CD4-positive, alpha-beta T cell (primary cell): Measurements from ENCODE around the gene HIC2. TPM values are rescaled to one million over a fixed set of nuclear protein-coding genes. Genes with fewer than 3 reads are reported as not detected.
"Not testable (repeated sequence)": the region's sequence is repeated elsewhere in the genome, so short reads cannot be mapped to it uniquely, and the experiment has no call there.

Source experiments
- ATAC-seq: fragments of 200-7000 bp; cut with Tn5 transposase; one replicate; pipeline ENCODE4 v1.10.0; 2022; ENCODE audit warnings: mild to moderate bottlenecking; ENCODE audit not compliant: poor library complexity
- CTCF ChIA-PET: fragments of 350-600 bp; sonication (Branson Sonifier 250); formaldehyde crosslinking; loops from one replicate; lab custom pipeline; 2021; ENCODE audit warnings: antibody characterized with exemption, inconsistent platforms; lab: Charles Lee
- POLR2A ChIA-PET: fragments of 350-600 bp; sonication (Branson Sonifier 250); formaldehyde crosslinking; loops from one replicate; lab custom pipeline; 2021; ENCODE audit warnings: antibody characterized with exemption, inconsistent platforms; lab: Charles Lee
- DNase-seq, 14 experiments: peaks; one replicate each; pipeline ENCODE4 v3.0.0-alpha.2; 2013 to 2020; ENCODE audit warnings: mixed read lengths in 2 of 14
- H3K27ac ChIP-seq, 2 donors: one replicate each; pipeline versions ENCODE4 v1.5.1 to v1.7.0; 2013; ENCODE audit warnings: low read length in 2 of 2, low read depth in 1 of 2, mild to moderate bottlenecking in 1 of 2
- H3K27me3 ChIP-seq, 2 experiments: 1 replicate in 1 of 2; 2 replicates in 1 of 2; pipeline versions ENCODE4 v1.6.1 to v1.7.0; 2013; ENCODE audit warnings: low read length in 2 of 2, control low read depth in 1 of 2, mild to moderate bottlenecking in 1 of 2, moderate library complexity in 1 of 2; ENCODE audit not compliant: insufficient read depth in 2 of 2, control insufficient read depth in 1 of 2
- H3K36me3 ChIP-seq: one replicate; pipeline ENCODE4 v1.6.1; 2013; ENCODE audit warnings: low read length, control low read depth; ENCODE audit not compliant: insufficient read depth
- H3K4me1 ChIP-seq: one replicate; pipeline ENCODE4 v1.6.1; 2013; ENCODE audit warnings: low read length, control low read depth; ENCODE audit not compliant: insufficient read depth
- H3K4me3 ChIP-seq: one replicate; pipeline ENCODE4 v1.5.1; 2013; ENCODE audit warnings: mild to moderate bottlenecking, low read length, moderate library complexity
- H3K9me3 ChIP-seq, 2 experiments: 1 replicate in 1 of 2; 2 replicates in 1 of 2; pipeline versions ENCODE4 v1.6.1 to v1.7.0; 2013; ENCODE audit warnings: low read length in 2 of 2, mild to moderate bottlenecking in 2 of 2, control low read depth in 1 of 2, moderate library complexity in 1 of 2; ENCODE audit not compliant: control insufficient read depth in 1 of 2, insufficient read depth in 1 of 2
- H3K27ac Mint-ChIP-seq: one replicate; pipeline ENCODE4 v1.8.0; 2020; ENCODE audit warnings: mixed read lengths
- H3K27me3 Mint-ChIP-seq: one replicate; pipeline ENCODE4 v1.8.0; 2021; ENCODE audit warnings: mixed read lengths
- H3K36me3 Mint-ChIP-seq: one replicate; pipeline ENCODE4 v1.8.0; 2021; ENCODE audit warnings: low read depth, mixed read lengths
- H3K4me1 Mint-ChIP-seq: one replicate; pipeline ENCODE4 v1.8.0; 2021; ENCODE audit warnings: low read depth, mixed read lengths
- H3K4me3 Mint-ChIP-seq: one replicate; pipeline ENCODE4 v1.8.0; 2020; ENCODE audit warnings: mild to moderate bottlenecking, mixed read lengths
- H3K9me3 Mint-ChIP-seq: one replicate; pipeline ENCODE4 v1.8.0; 2020; ENCODE audit warnings: mixed read lengths
- intact Hi-C, 2 experiments: fragments of 100-400 bp; cut with DNase I in 1 of 2; cut with micrococcal nuclease in 1 of 2; formaldehyde crosslinking; loops; one replicate each; pipeline versions ENCODE4 v1.15.1 to v1.9.0; 2023 to 2025; cut with DNase I, micrococcal nuclease
- total RNA-seq, 174 experiments: library from RNA in 2 of 174; stranded (reverse) in 2 of 174; gene quantifications; one replicate each; pipeline ENCODE4 v1.2.3 and lab custom pipeline; 2021 to 2026

The HIC2 gene
- total RNA-seq, 2 experiments from 2014 or later = 10.0 TPM

GRCh38 chr22:21438013-21438412, 20.8 kb downstream of the HIC2 start:
- CTCF ChIA-PET, H3K27ac Mint-ChIP-seq, POLR2A ChIA-PET, H3K27me3 Mint-ChIP-seq, H3K9me3 ChIP-seq, H3K36me3 Mint-ChIP-seq, H3K4me3 Mint-ChIP-seq, H3K9me3 Mint-ChIP-seq, intact Hi-C loops, H3K27me3 ChIP-seq, H3K36me3 ChIP-seq, ATAC-seq, H3K4me1 ChIP-seq, H3K4me1 Mint-ChIP-seq, H3K4me3 ChIP-seq, H3K27ac ChIP-seq: not testable (repeated sequence)
- DNase-seq = peak in 1 of 14 experiments; percentile 11

- H3K9me3 ChIP-seq, DNase-seq, H3K4me3 Mint-ChIP-seq, H3K36me3 Mint-ChIP-seq, H3K27me3 ChIP-seq, POLR2A ChIA-PET, H3K4me1 Mint-ChIP-seq, H3K27ac Mint-ChIP-seq, H3K27ac ChIP-seq, H3K4me1 ChIP-seq, intact Hi-C loops, H3K27me3 Mint-ChIP-seq, ATAC-seq, CTCF ChIA-PET, H3K4me3 ChIP-seq, H3K9me3 Mint-ChIP-seq: not testable (repeated sequence)
- peaks cover 12% of the 10 kb centered on the region for H3K36me3 ChIP-seq
Measured at GRCh38 chr22:21440018-21440636, 23.0 kb downstream of the HIC2 start.

GRCh38 chr22:21440676-21441075, 23.5 kb downstream of the HIC2 start:
- H3K4me1 ChIP-seq, H3K4me3 Mint-ChIP-seq, H3K9me3 ChIP-seq, CTCF ChIA-PET, DNase-seq, H3K9me3 Mint-ChIP-seq, H3K4me3 ChIP-seq, H3K27ac Mint-ChIP-seq, H3K36me3 Mint-ChIP-seq, H3K27me3 Mint-ChIP-seq, H3K27ac ChIP-seq, intact Hi-C loops, H3K27me3 ChIP-seq, H3K4me1 Mint-ChIP-seq, POLR2A ChIA-PET: not testable (repeated sequence)
- peak; percentile 44 for ATAC-seq
- H3K36me3 ChIP-seq = peaks cover 18% of the 10 kb centered on the region

GRCh38 chr22:21441170-21441569, 24.0 kb downstream of the HIC2 start:
- CTCF ChIA-PET, ATAC-seq, POLR2A ChIA-PET, H3K27ac ChIP-seq, H3K27ac Mint-ChIP-seq, H3K9me3 ChIP-seq, H3K4me1 Mint-ChIP-seq, H3K27me3 ChIP-seq, H3K4me1 ChIP-seq, intact Hi-C loops, DNase-seq, H3K9me3 Mint-ChIP-seq, H3K27me3 Mint-ChIP-seq, H3K4me3 ChIP-seq, H3K4me3 Mint-ChIP-seq: not testable (repeated sequence)
- peaks cover 10% of the 10 kb centered on the region for H3K36me3 Mint-ChIP-seq
- H3K36me3 ChIP-seq = peaks cover 23% of the 10 kb centered on the region

GRCh38 chr22:21442123-21442522, 25.0 kb downstream of the HIC2 start:
- H3K27me3 ChIP-seq, H3K9me3 Mint-ChIP-seq, H3K27ac Mint-ChIP-seq, CTCF ChIA-PET, H3K4me3 ChIP-seq, H3K27me3 Mint-ChIP-seq, ATAC-seq, H3K4me3 Mint-ChIP-seq, H3K27ac ChIP-seq, POLR2A ChIA-PET, H3K9me3 ChIP-seq, H3K4me1 ChIP-seq, DNase-seq, intact Hi-C loops, H3K4me1 Mint-ChIP-seq: not testable (repeated sequence)
- peaks cover 11% of the 10 kb centered on the region for H3K36me3 Mint-ChIP-seq
- peaks cover 31% of the 10 kb centered on the region for H3K36me3 ChIP-seq

GRCh38 chr22:21442646-21443045, 25.5 kb downstream of the HIC2 start:
- CTCF ChIA-PET, POLR2A ChIA-PET, H3K27ac ChIP-seq, H3K4me1 Mint-ChIP-seq, H3K27me3 Mint-ChIP-seq, H3K27ac Mint-ChIP-seq, DNase-seq, ATAC-seq, H3K9me3 ChIP-seq, H3K9me3 Mint-ChIP-seq, H3K27me3 ChIP-seq, H3K4me1 ChIP-seq, intact Hi-C loops, H3K4me3 ChIP-seq, H3K4me3 Mint-ChIP-seq: not testable (repeated sequence)
- peaks cover 11% of the 10 kb centered on the region for H3K36me3 Mint-ChIP-seq
- H3K36me3 ChIP-seq = peaks cover 31% of the 10 kb centered on the region
